RWPE2 (cell line): Measurements from ENCODE around the gene GPR62.
A peak's percentile ranks its signal among the peaks of the same experiment; 100 is the strongest.

ENCODE experiments used
- ATAC-seq: fragments of 200-7000 bp; cut with Tn5 transposase; 3 replicates; pipeline ENCODE4 v1.9.1; 2021; ENCODE audit warnings: low read depth
- DNase-seq: peaks from one replicate; pipeline ENCODE4 v3.0.0-alpha.2; 2020; ENCODE audit warnings: low spot score
- H3K27ac ChIP-seq: fragments of 450-650 bp; 2 replicates; pipeline ENCODE4 v1.5.1; 2017; ENCODE audit warnings: mild to moderate bottlenecking; ENCODE audit not compliant: poor library complexity, severe bottlenecking
- H3K27me3 ChIP-seq: fragments of 250-450 bp; sonication (Bioruptor Pico); 2 replicates; pipeline ENCODE4 v1.5.1; 2021; ENCODE audit warnings: mild to moderate bottlenecking, moderate library complexity; ENCODE audit not compliant: insufficient read depth, poor library complexity, severe bottlenecking
- H3K36me3 ChIP-seq: fragments of 250-450 bp; sonication (Bioruptor Pico); 2 replicates; pipeline ENCODE4 v1.5.1; 2020; ENCODE audit warnings: low read depth, mild to moderate bottlenecking, moderate library complexity
- H3K4me1 ChIP-seq: fragments of 250-450 bp; sonication (Bioruptor Pico); 2 replicates; pipeline ENCODE4 v1.5.1; 2021; ENCODE audit warnings: mild to moderate bottlenecking, moderate library complexity; ENCODE audit not compliant: insufficient read depth, poor library complexity, severe bottlenecking
- H3K4me3 ChIP-seq: fragments of 250-450 bp; sonication (Bioruptor Pico); 2 replicates; pipeline ENCODE4 v1.5.1; 2021; ENCODE audit warnings: mild to moderate bottlenecking, moderate library complexity; ENCODE audit not compliant: severe bottlenecking
- H3K9me3 ChIP-seq: fragments of 250-450 bp; sonication (Bioruptor Pico); 2 replicates; pipeline ENCODE4 v1.5.1; 2021; ENCODE audit warnings: mild to moderate bottlenecking, moderate library complexity; ENCODE audit not compliant: severe bottlenecking
- TF ChIP-seq, protein P1 (sequence below): fragments of 450-650 bp; IDR thresholded peaks from one replicate; pipeline ENCODE4 v1.5.1; 2017; ENCODE audit warnings: mild to moderate bottlenecking, moderate library complexity; ENCODE audit not compliant: poor library complexity, severe bottlenecking

Gene GPR62

GRCh38 chr3:51960386-51960785 is 5.2 kb downstream of the GPR62 start:
- no peak overlapping the region for H3K4me3 ChIP-seq
- TF ChIP-seq, protein P1, sequence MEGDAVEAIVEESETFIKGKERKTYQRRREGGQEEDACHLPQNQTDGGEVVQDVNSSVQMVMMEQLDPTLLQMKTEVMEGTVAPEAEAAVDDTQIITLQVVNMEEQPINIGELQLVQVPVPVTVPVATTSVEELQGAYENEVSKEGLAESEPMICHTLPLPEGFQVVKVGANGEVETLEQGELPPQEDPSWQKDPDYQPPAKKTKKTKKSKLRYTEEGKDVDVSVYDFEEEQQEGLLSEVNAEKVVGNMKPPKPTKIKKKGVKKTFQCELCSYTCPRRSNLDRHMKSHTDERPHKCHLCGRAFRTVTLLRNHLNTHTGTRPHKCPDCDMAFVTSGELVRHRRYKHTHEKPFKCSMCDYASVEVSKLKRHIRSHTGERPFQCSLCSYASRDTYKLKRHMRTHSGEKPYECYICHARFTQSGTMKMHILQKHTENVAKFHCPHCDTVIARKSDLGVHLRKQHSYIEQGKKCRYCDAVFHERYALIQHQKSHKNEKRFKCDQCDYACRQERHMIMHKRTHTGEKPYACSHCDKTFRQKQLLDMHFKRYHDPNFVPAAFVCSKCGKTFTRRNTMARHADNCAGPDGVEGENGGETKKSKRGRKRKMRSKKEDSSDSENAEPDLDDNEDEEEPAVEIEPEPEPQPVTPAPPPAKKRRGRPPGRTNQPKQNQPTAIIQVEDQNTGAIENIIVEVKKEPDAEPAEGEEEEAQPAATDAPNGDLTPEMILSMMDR, result no peak
- DNase-seq, result no peak
- no peaks in the 10 kb centered on the region for H3K9me3 ChIP-seq
- no peaks in the 10 kb centered on the region for H3K4me1 ChIP-seq
- no peak for ATAC-seq
- no peaks in the 10 kb centered on the region for H3K36me3 ChIP-seq
- H3K27ac ChIP-seq, result no peak overlapping the region
- no peaks in the 10 kb centered on the region for H3K27me3 ChIP-seq

- Histone ChIP-seq H3K27ac (no peak overlapping the region), H3K36me3 (no peaks in the 10 kb centered on the region), H3K4me1 (no peaks in the 10 kb centered on the region), H3K27me3 (no peaks in the 10 kb centered on the region), H3K4me3 (no peak overlapping the region), H3K9me3 (no peaks in the 10 kb centered on the region)
- DNase-seq, result peak; percentile 68
- TF ChIP-seq, protein P1, result no peak
- ATAC-seq, result no peak
These were observed 5.8 kb downstream of the GPR62 start for GRCh38 chr3:51961011-51961410.

DNA sequence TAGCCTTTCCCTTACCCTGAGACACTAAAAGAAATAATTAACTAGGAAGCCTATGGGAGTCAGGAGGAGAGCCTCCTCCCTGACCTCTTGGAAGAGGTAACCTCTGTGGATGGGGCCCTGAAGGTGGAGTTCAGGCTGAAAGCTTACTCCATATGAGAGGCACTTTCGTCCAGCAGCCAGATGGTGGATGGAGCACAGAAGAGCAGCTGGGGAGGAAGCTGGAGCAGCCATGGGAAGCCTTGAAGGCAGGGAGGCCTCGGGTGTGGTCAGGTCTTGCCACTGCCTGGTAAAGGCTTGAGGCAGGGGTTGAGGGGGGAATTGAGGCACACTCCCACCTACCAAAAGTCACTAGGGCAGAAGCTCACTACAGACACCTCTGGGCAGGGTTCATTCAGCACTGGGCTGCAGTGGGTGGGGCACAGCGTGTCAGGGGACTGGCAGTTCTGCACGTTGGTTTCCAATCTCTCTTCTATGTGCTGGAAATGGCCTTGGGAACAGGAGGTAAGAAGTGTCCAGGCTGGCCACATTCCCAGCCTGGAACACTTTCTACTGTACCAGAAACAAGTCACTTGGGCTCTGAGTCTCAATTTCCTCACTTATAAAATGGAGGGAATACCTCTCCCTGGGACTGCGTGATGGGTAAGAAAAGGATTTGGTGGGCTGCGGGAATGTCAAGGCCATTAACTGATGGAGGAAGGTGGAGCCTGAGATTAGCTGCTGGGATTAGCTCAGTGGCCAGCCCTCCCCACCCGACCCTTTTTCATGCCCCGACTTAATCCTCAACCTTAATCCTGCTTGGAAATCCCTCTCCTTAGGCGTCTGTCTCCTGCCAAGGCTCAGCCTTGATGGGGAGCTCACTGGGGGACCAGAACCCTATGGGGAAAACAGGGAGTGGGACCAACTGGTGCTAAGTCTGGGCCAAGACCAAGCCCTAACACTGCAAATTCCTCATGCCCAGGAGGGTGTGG is 6.7 kb downstream of the GPR62 start:
- ATAC-seq, result no peak
- TF ChIP-seq, protein P1, result no peak
- H3K4me3 ChIP-seq, result no peak overlapping the region
- H3K27ac ChIP-seq, result no peak overlapping the region
- no peaks in the 10 kb centered on the region for H3K27me3 ChIP-seq
- H3K4me1 ChIP-seq, result no peaks in the 10 kb centered on the region
- DNase-seq, result no peak
- no peaks in the 10 kb centered on the region for H3K36me3 ChIP-seq
- H3K9me3 ChIP-seq, result no peaks in the 10 kb centered on the region

DNA sequence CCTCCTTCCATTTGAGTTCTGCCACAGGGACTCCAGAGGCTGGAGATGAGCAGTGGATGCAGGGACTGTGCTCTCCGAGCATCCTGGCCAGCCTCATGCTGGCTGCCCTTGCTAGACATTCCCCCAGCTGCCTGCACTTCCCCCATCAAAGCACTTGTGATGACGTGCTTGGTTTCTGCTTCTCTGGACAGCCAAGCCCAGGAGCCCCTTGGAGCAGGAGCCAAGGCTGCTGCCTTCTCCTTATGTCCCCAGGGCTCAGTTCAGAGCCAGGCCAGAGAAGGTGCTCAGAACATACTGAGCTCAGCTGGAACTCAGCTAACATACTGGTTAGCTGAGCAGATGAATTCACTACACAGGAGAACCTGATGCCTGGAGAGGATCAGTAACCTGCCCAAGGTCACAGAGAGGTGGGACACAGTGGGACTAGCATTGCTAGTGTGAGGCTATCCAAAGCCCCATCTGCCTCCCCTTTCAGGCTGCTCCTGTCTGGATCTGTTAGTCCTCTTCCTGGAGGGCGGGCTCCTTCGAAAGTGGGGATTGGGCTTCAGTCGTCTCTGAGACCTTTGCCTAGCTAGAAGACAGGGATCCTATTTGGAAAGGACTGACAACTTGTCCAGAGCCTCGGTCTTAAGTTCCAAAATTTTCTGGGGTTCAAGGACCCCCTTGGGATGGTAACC is 7.8 kb downstream of the GPR62 start:
- H3K36me3 ChIP-seq, result no peaks in the 10 kb centered on the region
- ATAC-seq, result no peak

More for the DNA sequence above, 7.8 kb downstream of the GPR62 start:
- DNase-seq, result no peak
- Histone ChIP-seq H3K27me3 (no peaks in the 10 kb centered on the region), H3K4me3 (no peak overlapping the region), H3K4me1 (no peaks in the 10 kb centered on the region), H3K27ac (no peak overlapping the region), H3K9me3 (no peaks in the 10 kb centered on the region)
- TF ChIP-seq, protein P1, result no peak
